Esophagus muscularis mucosa (tissue), 4 donors: Measurements from ENCODE around the gene VPS39. TPM values are rescaled to one million over a fixed set of nuclear protein-coding genes. Genes with fewer than 3 reads are reported as not detected.

Experiments used
- DNase-seq: peaks from one replicate; pipeline ENCODE4 v3.0.0-alpha.2; 2017; ENCODE audit errors: extremely low spot score
- H3K27ac ChIP-seq, 4 donors: fragments of 200-600 bp; sonication (generic); replicated peaks in 1 of 4; 1 replicate in 3 of 4; 2 replicates in 1 of 4; pipeline ENCODE4 v1.5.1; 2016 to 2019; ENCODE audit warnings: mild to moderate bottlenecking in 1 of 4
- H3K27me3 ChIP-seq, 4 donors: fragments of 200-600 bp; sonication (generic); one replicate each; pipeline versions ENCODE4 v1.5.1 to v1.6.0; 2016 to 2019
- H3K36me3 ChIP-seq, 4 donors: fragments of 200-600 bp; sonication (generic); one replicate each; pipeline ENCODE4 v1.5.1; 2016 to 2019
- H3K4me1 ChIP-seq, 4 donors: fragments of 200-600 bp; sonication (generic); one replicate each; pipeline ENCODE4 v1.5.1; 2016 to 2019
- H3K4me3 ChIP-seq, 4 donors: fragments of 200-600 bp; sonication (generic); 1 replicate in 2 of 4; 2 replicates in 2 of 4; pipeline ENCODE4 v1.5.1; 2016 to 2019; ENCODE audit warnings: mild to moderate bottlenecking in 4 of 4, moderate library complexity in 1 of 4
- H3K9me3 ChIP-seq, 4 donors: fragments of 200-600 bp; sonication (generic); 1 replicate in 3 of 4; 2 replicates in 1 of 4; pipeline ENCODE4 v1.5.1; 2016 to 2019
- EP300 ChIP-seq: sonication (generic); formaldehyde crosslinking; IDR thresholded peaks from one replicate; pipeline ENCODE4 v1.6.1; 2017; ENCODE audit warnings: antibody characterized with exemption
- POLR2A ChIP-seq: fragments of 450-650 bp; IDR thresholded peaks from one replicate; pipeline ENCODE4 v1.6.1; 2017; ENCODE audit warnings: antibody characterized with exemption, moderate library complexity, mild to moderate bottlenecking, low read depth
- POLR2AphosphoS5 ChIP-seq, 2 donors: sonication (generic); formaldehyde crosslinking; IDR thresholded peaks; one replicate each; pipeline ENCODE4 v1.6.1; 2017; ENCODE audit warnings: antibody characterized with exemption in 2 of 2
- WGBS: methylation state at CpG from one replicate; pipeline ENCODE4 v1.1.5; 2018; 5-methylcytosine and 5-hydroxymethylcytosine counted together
- intact Hi-C: fragments of 100-400 bp; cut with DNase I; formaldehyde crosslinking; loops from one replicate; pipeline ENCODE4 v1.15.1; 2023
- small RNA-seq, 3 donors: library from RNA; depleted of rRNA; stranded (forward); fragments of <200 nt; gene quantifications; one replicate each; pipeline ENCODE3, GENCODE V24; 2016
- total RNA-seq, 4 donors: library from RNA; depleted of rRNA; stranded (reverse); fragments of >200 nt; gene quantifications; one replicate each; pipeline versions ENCODE4 v1.1.0 to v1.2.1, GENCODE V29; 2016
- TF ChIP-seq, protein P1 (sequence below), 3 experiments: fragments of 200-600 bp in 2 of 3; fragments of 450-650 bp in 1 of 3; sonication (generic) in 2 of 3; IDR thresholded peaks; one replicate each; pipeline ENCODE4 v1.5.1; 2017 to 2019; ENCODE audit warnings: antibody characterized with exemption in 3 of 3, mild to moderate bottlenecking in 2 of 3, moderate library complexity in 1 of 3

The VPS39 gene
- total RNA-seq, 4 donors from 2014 or later: 50.8 to 83.5 (median 56.2) TPM

- no peaks in the 10 kb centered on the region for H3K4me1 ChIP-seq
- peaks cover 0 to 5% (median 0%) of the 10 kb centered on the region in 4 donors for H3K27me3 ChIP-seq
- no peaks in the 10 kb centered on the region for H3K36me3 ChIP-seq
- 78% methylated on average over 3 of the region's 3 CpGs for WGBS
- no peak overlapping the region for H3K4me3 ChIP-seq
- TF ChIP-seq POLR2A: no peak
- no peak for TF ChIP-seq POLR2AphosphoS5 (IDR thresholded peaks at IDR 0.05)
- TF ChIP-seq, protein P1, sequence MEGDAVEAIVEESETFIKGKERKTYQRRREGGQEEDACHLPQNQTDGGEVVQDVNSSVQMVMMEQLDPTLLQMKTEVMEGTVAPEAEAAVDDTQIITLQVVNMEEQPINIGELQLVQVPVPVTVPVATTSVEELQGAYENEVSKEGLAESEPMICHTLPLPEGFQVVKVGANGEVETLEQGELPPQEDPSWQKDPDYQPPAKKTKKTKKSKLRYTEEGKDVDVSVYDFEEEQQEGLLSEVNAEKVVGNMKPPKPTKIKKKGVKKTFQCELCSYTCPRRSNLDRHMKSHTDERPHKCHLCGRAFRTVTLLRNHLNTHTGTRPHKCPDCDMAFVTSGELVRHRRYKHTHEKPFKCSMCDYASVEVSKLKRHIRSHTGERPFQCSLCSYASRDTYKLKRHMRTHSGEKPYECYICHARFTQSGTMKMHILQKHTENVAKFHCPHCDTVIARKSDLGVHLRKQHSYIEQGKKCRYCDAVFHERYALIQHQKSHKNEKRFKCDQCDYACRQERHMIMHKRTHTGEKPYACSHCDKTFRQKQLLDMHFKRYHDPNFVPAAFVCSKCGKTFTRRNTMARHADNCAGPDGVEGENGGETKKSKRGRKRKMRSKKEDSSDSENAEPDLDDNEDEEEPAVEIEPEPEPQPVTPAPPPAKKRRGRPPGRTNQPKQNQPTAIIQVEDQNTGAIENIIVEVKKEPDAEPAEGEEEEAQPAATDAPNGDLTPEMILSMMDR (IDR thresholded peaks at IDR 0.05): no peak
- TF ChIP-seq EP300: no peak
- no peak overlapping the region for H3K27ac ChIP-seq
- intact Hi-C loops: no loop called here
- no peak for DNase-seq
- H3K9me3 ChIP-seq: no peaks in the 10 kb centered on the region
Measured at GRCh38 chr15:42108806-42109205, 99.3 kb downstream of the VPS39 start.

Small RNA genes within 50 kb of the gene (small RNA-seq; reads per million reads assigned to genes)
- gene MIR627: 0 to 0.08 (median 0) reads per million in 3 donors

Other genes with a start within 250 kb of the VPS39 start
- gene EHD4, start 235.7 kb downstream of the VPS39 start, total RNA-seq: 10 to 100 TPM in 3 of 4 donors, 1 to 10 TPM in 1; 10.0 to 24.7 (median 21.7) TPM
- gene PLA2G4E, start 187.3 kb downstream of the VPS39 start, total RNA-seq: not detected
- gene PLA2G4D, start 113.7 kb downstream of the VPS39 start, total RNA-seq: not detected
- gene PLA2G4F, start 51.7 kb downstream of the VPS39 start, total RNA-seq: under 1 TPM in 1 of 4 donors, not detected in 3; 0.11 TPM
- gene GANC, start 64.9 kb upstream of the VPS39 start, total RNA-seq: 10 to 100 TPM; 12.2 to 22.7 (median 17.7) TPM
- gene TMEM87A, start 65.1 kb upstream of the VPS39 start, total RNA-seq: 10 to 100 TPM; 40.7 to 57.5 (median 47.7) TPM
- 1 to 10 TPM; 2.3 to 7.5 (median 4.7) TPM for gene CAPN3, start 151.2 kb upstream of the VPS39 start, total RNA-seq